HG03196 (cell line): ENCODE results near the gene CHST8.
"Not testable (repeated sequence)": the region's sequence is repeated elsewhere in the genome, so short reads cannot be mapped to it uniquely, and the experiment has no call there.

ENCODE experiments used
- ATAC-seq: cut with Tn5 transposase; IDR thresholded peaks from one replicate; pipeline ENCODE4 v1.9.1; 2021; ENCODE audit not compliant: unreplicated experiment

CHST8 gene

DNA sequence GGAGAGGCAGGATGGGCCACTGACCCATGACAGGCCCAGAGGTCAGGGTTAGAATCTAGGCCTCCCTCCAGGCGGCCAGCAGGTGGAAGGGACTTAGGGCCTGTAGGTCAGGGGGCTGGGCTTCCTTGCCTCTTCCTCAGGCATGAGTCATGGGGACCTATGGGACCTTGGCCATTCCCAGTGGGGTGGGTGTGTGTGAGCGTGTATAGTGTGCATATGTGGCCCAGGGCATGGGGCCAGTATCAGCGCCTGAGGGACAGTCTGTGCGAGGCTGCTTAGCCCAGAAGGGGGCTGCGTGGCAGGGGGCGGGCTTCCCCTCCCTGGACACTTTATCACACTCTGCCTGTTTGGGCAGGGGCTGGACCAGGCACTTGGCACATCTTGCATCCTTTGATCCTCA is 188.2 kb downstream of the CHST8 start:
- ATAC-seq: no peak

DNA sequence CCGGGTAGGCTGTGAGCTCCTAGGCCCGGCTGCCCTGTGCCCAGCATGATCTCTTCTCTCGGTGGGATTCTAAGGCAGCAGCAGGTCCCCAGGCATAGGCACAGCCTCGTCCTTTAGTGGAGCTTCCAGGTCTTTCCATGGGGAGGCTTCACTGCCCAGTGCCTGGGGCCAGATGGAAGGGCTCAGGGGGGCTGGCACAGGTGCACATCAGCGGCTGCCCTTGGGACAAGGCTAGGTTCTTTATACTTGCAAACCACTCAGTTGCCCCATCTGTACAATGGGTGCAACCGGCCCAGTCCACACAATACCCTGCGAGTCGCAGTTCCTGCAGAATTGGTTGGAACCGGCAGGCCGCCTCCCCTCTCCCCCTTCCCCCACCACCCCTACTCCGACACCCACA is 189.1 kb downstream of the CHST8 start:
- ATAC-seq: no peak

DNA sequence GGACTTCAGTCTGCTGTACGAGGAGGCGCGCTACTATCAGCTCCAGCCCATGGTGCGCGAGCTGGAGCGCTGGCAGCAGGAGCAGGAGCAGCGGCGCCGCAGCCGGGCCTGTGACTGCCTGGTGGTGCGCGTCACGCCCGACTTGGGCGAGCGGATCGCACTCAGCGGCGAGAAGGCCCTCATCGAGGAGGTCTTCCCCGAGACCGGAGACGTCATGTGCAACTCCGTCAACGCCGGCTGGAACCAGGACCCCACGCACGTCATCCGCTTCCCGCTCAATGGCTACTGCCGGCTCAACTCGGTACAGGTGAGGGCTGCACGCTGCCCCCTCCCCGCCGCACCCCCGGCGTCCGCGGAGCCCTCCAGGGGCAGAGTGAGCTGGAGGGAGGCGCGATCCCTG is 189.5 kb downstream of the CHST8 start:
- ATAC-seq: no peak

DNA sequence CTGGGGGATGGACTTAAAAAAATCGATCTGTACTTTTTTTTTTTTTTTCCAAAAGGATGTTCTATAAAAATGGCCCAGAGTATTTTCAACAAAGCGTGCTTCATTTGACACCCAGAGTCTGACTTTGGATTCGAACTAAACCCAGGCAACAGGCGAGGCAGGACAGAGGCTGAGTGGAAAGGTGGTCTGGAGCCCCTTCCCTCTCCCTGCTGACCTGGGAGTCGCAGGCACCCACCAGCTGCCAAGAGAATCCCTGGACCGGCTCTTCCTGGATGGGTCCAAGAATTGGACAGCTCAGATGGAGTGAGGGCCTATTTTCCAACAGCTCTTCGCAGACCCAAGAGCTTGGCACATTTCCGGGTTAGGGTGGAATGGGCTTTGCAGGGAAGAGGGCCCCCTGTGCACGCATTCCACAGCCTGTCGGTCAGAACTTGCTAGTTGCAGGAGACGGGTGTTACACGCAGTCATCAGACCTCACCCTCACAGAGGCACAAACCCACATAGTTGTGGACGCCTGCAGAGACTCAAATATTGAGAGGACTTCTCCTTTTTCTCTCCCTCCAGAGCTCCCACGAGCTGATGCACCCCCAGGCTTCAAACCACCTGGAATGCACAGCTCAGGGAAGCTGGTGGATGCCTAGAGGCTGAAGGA is 190.1 kb downstream of the CHST8 start:
- no peak for ATAC-seq

DNA sequence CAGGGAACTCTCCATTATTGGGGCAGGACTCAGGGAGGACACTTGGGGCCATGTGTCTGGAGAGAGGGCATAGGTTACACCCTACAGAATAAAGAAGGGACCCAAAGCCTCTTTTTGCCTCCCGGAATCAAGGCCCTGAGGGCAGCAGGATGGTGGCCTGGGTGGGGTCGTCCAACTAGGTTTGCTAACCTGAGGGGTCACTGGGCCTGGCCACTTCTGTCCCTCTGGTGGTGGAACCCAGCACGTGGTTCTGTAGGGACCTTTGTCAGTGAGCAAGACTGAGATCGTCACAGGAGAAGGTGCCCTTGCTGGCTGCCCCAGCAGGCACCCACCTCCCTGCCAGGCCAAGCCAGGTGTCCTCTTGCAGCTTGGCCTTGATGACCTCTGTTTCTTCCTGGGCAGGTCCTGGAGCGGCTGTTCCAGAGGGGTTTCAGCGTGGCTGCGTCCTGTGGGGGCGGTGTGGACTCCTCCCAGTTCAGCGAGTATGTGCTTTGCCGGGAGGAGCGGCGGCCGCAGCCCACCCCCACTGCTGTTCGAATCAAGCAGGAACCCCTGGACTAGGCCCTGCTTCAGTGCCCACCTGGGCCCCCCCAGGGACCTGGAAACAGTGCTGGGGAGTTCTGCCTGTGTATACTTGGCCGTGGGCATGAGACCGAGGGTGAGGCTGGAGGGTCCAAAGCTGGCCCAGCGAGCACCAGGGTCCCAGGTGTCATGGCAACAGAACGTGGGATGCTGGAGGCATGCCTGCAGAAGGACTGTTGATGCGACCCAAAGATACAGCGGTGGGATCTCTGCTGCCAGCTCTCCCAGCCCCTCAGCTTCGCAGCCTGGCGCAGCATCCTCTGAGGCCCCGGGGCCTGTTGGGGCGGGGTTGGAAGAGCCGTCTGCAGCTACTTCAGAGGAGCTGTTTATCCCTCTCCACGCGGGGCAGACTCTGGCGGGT is 190.9 kb downstream of the CHST8 start:
- ATAC-seq: no peak

DNA sequence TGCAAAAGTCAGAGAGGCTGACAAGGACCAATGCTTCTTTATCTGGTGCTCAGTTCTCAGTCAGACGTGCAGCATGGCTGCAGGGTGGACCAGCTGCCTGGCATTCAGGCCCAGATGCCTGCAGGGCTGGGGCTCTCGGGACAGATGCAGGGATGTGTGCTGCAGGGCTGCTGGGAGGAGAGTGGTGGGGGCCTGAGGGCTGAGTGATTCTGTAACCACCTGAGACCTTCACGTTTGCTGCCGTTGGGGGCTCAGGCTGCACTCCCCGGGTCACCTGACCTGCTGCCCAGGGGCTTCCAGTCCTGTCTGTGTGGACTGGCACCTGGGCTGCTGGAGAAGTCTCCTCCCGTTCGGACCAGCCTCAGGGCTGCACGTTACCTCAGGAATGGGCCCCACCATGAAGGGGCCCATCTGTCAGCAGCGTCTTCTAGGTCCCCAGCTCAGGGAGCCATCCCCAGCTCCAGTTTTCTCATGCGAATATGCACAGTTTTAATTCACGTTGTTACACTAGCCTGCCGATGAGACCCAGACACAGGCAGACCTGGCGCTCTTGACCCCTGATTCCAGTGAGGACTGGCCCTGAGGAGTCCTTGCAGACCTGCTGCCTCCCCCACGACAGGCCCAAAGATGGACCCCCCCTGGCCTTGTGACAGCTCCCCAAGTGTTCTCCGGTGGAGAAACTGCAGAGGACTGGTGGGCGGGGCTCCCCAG is 191.8 kb downstream of the CHST8 start:
- ATAC-seq: no peak

DNA sequence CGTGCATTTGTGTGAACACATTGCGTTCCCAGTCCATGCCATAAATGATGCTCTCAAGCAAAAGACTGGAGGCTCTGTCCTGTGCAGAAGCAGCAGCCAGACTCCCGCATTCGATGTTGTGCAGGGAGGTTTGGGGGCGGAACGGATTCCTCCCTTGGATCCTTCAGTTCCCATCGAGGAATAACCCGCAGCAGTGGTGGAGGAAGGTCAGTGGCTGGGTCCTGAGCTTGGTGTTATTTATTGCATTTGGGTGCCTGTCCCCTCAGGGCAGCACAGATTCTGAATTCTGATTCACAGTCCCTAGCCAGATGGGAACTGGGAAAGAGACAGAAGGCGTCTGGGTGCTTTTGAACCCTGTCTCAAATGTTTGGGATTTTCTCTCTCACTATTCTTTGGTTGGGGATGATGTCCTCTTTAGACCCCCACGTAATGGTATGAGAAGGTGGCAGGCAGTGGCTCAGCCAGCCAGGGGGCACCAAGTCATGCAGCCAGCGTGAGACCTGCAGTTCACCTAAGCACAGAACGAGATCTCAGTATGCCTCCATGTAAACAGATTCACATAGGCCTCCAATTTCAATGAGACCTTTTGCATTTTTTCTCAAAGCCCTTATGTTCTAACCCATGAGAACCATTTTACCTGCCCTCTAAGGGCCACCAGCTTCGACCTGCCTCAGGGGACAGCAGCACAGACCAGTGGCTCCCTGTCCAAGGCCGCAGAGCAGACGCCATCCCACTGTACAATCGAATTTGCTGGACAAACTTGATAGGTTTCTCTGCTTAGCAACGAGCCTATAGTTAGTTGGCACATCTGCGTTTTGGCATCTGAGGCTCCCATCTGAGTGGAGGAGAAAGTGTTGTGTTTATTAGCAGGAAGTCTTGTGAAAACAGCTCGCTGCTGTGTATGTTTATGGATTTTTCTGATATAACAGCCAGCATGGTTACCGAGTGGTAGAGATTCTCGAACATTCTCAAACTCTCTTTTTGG is 192.7 kb downstream of the CHST8 start:
- ATAC-seq: no peak

DNA sequence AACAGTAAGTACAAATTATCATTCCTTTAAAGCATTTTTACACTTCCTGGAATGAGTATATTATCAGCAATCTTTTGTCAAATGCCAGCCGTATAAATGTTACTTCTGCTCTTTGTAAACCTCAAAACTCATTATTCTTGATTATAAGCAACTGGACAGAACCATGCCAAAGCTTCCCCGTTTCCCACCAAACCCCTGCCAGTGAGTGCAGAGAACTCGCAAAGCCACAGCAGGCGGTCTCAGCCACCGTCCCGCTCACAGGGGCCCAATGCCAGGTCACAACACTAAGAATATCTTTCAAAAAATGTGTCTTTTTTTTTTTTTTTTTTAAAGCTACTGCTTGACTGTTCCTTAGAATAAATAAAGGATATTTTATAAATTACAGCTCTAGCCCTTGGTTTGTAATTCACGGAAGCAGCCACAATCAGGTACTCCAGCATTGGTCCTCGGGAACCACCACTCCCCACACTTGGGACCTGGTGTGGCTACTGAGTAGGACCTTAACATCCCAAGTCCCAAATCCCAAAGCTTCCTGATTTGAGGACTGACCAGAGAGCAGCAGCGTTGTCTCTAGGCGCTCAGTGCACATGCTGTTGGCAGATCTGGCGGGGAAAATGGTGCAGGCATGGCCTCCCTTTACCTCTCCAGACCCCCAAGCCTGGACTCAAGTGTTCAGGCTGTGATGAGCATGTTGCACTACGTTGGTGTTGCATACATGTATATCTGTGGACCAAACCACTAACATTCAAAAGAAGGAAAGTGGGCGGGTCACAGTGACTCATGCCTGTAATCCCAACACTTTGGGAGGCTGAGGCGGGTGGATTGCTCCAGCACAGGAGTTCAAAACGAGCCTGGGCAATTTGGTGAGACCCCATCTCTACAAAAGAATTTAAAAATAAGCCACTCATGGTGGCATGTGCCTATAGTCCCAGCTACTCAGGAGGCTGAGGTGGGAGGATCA is 193.9 kb downstream of the CHST8 start:
- no peak for ATAC-seq

DNA sequence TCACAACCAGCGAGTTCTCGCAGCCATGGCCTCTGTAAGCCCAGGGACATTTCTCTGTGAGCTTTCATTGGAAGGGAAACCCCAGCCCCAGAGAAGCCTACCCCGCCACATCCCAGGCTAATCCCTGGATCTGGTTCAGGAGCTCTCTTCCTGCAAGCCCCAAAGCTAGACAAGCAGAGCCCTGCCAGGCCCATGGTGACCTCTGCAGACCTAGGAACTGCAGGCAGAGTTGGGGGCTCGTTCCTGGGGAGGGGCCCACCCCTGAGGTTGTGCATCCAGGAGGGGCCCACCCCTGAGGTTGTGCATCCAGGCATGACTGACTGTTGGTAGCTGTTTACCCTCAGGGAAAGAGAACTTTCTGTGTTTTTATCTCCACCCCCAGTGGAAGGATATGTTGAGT is 196.7 kb downstream of the CHST8 start:
- no peak for ATAC-seq

DNA sequence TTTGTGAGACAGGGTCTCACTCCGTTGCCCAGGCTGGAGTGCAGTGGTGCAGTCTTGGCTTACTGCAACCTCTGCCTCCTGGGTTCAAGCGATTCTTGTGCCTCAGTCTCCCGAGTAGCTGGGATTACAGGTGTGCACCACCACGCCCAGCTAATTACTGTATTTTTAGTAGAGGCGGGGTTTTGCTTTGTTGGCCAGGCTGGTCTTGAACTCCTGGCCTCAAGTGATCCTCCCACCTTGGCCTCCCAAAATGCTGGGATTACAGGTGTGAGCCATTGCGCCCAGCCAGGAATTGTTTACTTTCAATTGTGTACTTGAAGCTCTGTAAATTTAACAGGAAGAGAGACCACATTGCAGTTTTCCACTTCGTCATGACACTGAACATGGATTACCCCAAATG is 197.3 kb downstream of the CHST8 start:
- not testable (repeated sequence) for ATAC-seq

DNA sequence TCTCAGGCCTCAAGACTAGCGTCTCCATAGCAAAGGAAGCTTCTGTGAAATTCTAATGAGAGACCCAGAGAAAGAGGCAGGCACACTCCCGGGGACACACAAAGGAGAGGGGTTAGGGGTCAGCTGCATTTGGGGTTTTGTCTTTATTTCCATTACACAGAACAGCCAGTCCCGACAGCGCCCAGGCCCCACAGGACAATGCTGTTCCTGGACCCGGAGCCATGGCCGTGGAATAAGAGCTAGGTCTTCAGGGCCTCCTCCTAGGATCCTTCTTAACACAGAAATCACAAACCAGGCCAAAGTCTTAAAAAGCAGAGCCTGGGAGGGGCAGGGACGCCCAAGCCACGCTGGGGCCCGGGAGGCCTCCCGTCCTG is 197.7 kb downstream of the CHST8 start:
- no peak for ATAC-seq

DNA sequence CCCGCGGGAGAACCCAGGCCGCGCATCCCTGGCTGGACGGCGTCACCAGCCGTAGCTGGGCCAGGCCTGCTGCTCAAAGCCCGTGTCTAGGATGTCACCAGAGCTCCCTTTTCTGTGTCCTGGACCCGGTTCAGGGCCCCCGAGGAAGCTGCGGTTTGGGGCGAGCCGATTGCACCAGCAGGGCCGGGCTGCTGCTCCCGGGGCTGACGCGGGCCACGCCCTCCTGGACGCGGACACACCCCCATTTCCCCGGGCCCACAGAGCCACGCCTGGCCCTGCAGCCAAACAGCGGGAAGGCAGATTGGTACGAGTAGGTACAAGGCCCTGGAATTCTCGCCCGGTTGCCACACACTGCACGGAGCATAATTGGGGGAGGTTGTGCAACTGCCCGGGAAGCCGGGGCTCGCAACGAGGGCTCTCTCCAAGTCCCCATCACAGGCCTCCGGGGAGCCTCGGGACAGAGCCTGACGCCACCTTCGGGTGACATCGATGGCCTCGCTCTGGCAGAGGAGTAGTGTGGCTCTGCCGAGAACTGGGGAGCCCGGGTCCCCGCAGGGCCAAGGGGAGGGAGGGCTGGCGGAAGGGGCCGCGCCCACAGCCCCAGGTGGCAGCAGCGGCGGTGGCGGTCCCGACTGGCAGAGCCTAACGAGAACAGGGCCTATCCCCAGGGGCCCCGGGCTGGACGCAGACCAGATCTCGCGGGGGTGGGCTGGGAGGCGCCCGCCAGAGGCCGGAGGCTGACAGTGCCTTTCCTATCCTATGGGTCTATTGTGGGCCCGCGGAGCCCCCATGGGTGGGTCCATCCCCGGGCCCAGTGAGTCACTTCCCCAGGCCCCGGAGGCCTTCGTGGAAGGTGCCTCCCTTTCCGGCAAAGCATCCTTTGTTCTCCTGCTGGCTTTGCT is 198.4 kb downstream of the CHST8 start:
- no peak for ATAC-seq

DNA sequence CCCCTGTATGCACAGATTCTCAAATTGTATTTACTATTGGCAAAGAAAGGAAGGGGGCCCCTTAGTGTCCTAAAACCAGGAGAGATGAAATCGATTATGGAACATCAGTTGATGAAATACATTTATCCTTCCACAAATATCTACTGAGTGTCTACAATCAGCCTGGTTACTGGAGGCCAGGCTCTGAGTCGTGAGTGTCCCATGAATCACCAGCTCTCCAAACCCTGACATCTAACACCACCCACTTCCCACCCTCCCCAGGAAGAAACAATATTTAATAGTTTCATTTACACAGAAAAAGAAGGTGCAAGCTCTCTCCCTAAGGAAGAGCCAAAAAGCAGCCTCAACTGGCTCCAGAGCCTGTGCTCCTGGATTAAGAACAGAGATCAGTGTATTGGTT is 200.1 kb downstream of the CHST8 start:
- no peak for ATAC-seq
